ENCODE results near the gene TMEM165.

Gene TMEM165

GRCh38 chr4:55447108-55447708 is 51.5 kb downstream of the TMEM165 start:
- in situ Hi-C loops (cut with MboI; ENCODE audit: low sequenced_read_pairs) = no loop called here

GRCh38 chr4:55447831-55448230 is 52.1 kb downstream of the TMEM165 start:
- in situ Hi-C loops (cut with MboI; ENCODE audit: low sequenced_read_pairs) = no loop called here

GRCh38 chr4:55450566-55450965 is 54.8 kb downstream of the TMEM165 start:
- in situ Hi-C loops (cut with MboI; ENCODE audit: low sequenced_read_pairs) = no loop called here

- in situ Hi-C loops (cut with MboI; ENCODE audit: low sequenced_read_pairs) = no loop called here
These were observed 62.4 kb downstream of the TMEM165 start for GRCh38 chr4:55458164-55458563.

- in situ Hi-C loops (cut with MboI; ENCODE audit: low sequenced_read_pairs) = no loop called here
These were observed 62.9 kb downstream of the TMEM165 start for GRCh38 chr4:55458611-55459010.

- in situ Hi-C loops (cut with MboI; ENCODE audit: low sequenced_read_pairs) = no loop called here
These were observed 70.2 kb downstream of the TMEM165 start for GRCh38 chr4:55466001-55466400.

GRCh38 chr4:55468724-55469123 is 73.0 kb downstream of the TMEM165 start:
- in situ Hi-C loops (cut with MboI; ENCODE audit: low sequenced_read_pairs) = no loop called here

GRCh38 chr4:55469979-55470378 is 74.2 kb downstream of the TMEM165 start:
- in situ Hi-C loops (cut with MboI; ENCODE audit: low sequenced_read_pairs) = no loop called here
